K562 (cell line): ENCODE measurements around the gene NOS1. TPM values are rescaled to one million over a fixed set of nuclear protein-coding genes. Genes with fewer than 3 reads are reported as not detected.

ENCODE experiments used
- FIP1L1 ChIP-seq: fragments of 200-400 bp; formaldehyde crosslinking; IDR thresholded peaks from 2 replicates; pipeline ENCODE4 v1.6.1; 2018; ENCODE audit warnings: mild to moderate bottlenecking, low read depth, low read length; ENCODE audit not compliant: poor library complexity, severe bottlenecking
- GATAD2A ChIP-seq: fragments of 450-650 bp; IDR thresholded peaks from 2 replicates; pipeline ENCODE4 v1.6.1; 2017
- GTF3C2 ChIP-seq: IDR thresholded peaks from 3 replicates; pipeline ENCODE4 v1.6.1; 2011; ENCODE audit warnings: borderline replicate concordance, mild to moderate bottlenecking, moderate library complexity; ENCODE audit not compliant: insufficient read length; ENCODE audit errors: extremely low read depth
- HNRNPK ChIP-seq: fragments of 200-400 bp; formaldehyde crosslinking; IDR thresholded peaks from one replicate; pipeline ENCODE4 v1.6.1; 2018; ENCODE audit warnings: mild to moderate bottlenecking, low read depth, low read length; ENCODE audit not compliant: poor library complexity, severe bottlenecking
- KLF1 ChIP-seq: fragments of 450-650 bp; IDR thresholded peaks from 2 replicates; pipeline ENCODE4 v1.6.1; 2016; ENCODE audit warnings: missing genetic modification characterization, missing compliant biosample characterization
- NR3C1 ChIP-seq: sonication (generic); formaldehyde crosslinking; IDR thresholded peaks from 2 replicates; pipeline ENCODE4 v1.8.1; 2022; ENCODE audit warnings: missing genetic modification reagents
- POLR2AphosphoS5 ChIP-seq: IDR thresholded peaks from 2 replicates; pipeline ENCODE4 v1.6.1; 2011; ENCODE audit warnings: mild to moderate bottlenecking, low read depth, low read length, moderate library complexity; ENCODE audit not compliant: control insufficient read depth, insufficient read depth
- RAD21 ChIP-seq, 2 experiments: fragments of 250-450 bp in 1 of 2; fragments of 450-650 bp in 1 of 2; sonication (Bioruptor Pico) in 1 of 2; formaldehyde crosslinking in 1 of 2; IDR thresholded peaks in 1 of 2; conservative IDR thresholded peaks in 1 of 2; 2 replicates each; pipeline versions ENCODE4 v1.4.0 to v1.8.0; 2020 to 2022; ENCODE audit warnings: mild to moderate bottlenecking in 2 of 2, moderate library complexity in 1 of 2
- SIRT6 ChIP-seq: IDR thresholded peaks from one replicate; pipeline ENCODE4 v1.6.1; 2012; ENCODE audit warnings: low read depth, mild to moderate bottlenecking, control low read depth, inconsistent platforms, low read length, moderate library complexity
- SMC3 ChIP-seq: conservative IDR thresholded peaks from 2 replicates; pipeline ENCODE4 v1.6.1; 2011; ENCODE audit warnings: low read depth, low read length, improper control_type of control experiment; ENCODE audit not compliant: insufficient read depth
- SPI1 ChIP-seq: IDR thresholded peaks from 2 replicates; pipeline ENCODE4 v1.6.1; 2011; ENCODE audit warnings: low read depth, low read length, control low read depth, borderline replicate concordance
- SRSF7 ChIP-seq: fragments of 200-400 bp; formaldehyde crosslinking; optimal IDR thresholded peaks from 2 replicates; pipeline ENCODE3; 2017; ENCODE audit warnings: mild to moderate bottlenecking, low read depth, low read length
- STAG1 ChIP-seq: sonication (generic); formaldehyde crosslinking; IDR thresholded peaks from 2 replicates; pipeline ENCODE4 v1.5.0; 2020; ENCODE audit warnings: missing genetic modification reagents, borderline replicate concordance
- polyA plus RNA-seq, 8 experiments: library from polyadenylated mRNA; depleted of rRNA in 4 of 8; stranded (reverse) in 5 of 8; unstranded in 3 of 8; fragments of >200 nt; fragmentation: Nextera tagmentation in 2 of 8; fragmentation: Illumina TruSeq in 1 of 8; extraction: Ambion mirVana in 2 of 8; extraction: Trizol in 1 of 8; gene quantifications; 2 replicates each; pipeline versions ENCODE4 v1.2.1 to v1.2.3, GENCODE V29; 2011 to 2014; ENCODE audit warnings: inconsistent platforms in 1 of 8, missing spikeins in 1 of 8
- total RNA-seq, 7 experiments: library from RNA; depleted of rRNA in 6 of 7; stranded (reverse); fragments of >200 nt in 6 of 7; fragmentation: Illumina TruSeq in 2 of 7; extraction: Trizol in 2 of 7; gene quantifications; 2 replicates each; pipeline versions ENCODE4 v1.2.1 to v1.2.3, GENCODE V29; 2011 to 2021; ENCODE audit warnings: low replicate concordance in 1 of 7
- TF ChIP-seq, protein P1 (sequence below): fragments of 450-650 bp; formaldehyde crosslinking; IDR thresholded peaks from 2 replicates; pipeline ENCODE4 v1.4.0; 2020; ENCODE audit warnings: mild to moderate bottlenecking, moderate library complexity

The NOS1 gene
- total and polyA plus RNA-seq, 9 of the 15 experiments (the other 6 are each of a cell fraction or from before 2014, with no cell fraction given) = not detected

DNA sequence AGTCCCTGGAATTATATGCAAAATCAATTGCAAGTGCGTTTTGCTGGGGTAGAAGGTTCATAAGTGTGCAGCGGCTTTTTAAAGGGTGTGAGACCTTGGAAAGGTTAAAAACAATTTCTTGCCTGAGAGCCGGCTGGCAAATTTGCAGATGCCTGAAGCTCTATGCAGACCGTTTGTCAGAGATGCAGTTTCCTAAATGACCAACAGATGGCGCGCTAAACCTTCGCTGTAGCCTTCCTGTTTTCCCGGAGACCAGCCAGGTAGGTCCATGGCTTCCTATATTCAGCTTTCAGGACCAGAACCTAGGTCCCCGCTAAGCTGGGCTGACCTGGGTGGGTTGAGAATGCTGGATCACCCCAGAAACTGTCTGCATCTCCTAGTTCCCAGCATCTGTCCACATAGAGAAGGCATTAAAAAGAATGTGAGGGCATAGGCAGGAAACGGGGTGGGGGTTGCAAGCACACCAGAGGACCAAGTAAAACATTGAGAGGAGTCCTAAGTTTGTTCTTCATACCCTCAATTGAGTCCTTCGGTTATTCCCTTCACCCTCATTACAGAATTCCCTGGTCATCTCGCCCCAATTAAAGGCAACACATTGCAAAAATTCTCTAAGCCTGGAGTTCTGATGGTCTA, 5.7 kb upstream of the NOS1 start (continued):
- TF ChIP-seq SPI1 = peak; percentile 65
- no peak for TF ChIP-seq SRSF7
- TF ChIP-seq POLR2AphosphoS5 = no peak
- no peak for TF ChIP-seq FIP1L1
- TF ChIP-seq GATAD2A = no peak
- TF ChIP-seq SIRT6 = no peak
- peak; percentile 76 for TF ChIP-seq SMC3
- no peak for TF ChIP-seq KLF1 (tag)
- TF ChIP-seq GTF3C2 = no peak
- TF ChIP-seq NR3C1 (CRISPR knock-in tag) = no peak
- no peak for TF ChIP-seq HNRNPK
- TF ChIP-seq STAG1 (CRISPR knock-in tag) = peak; percentile 46; the same call in 1 of the 2 replicates
- peak; percentile 70 to 85 for TF ChIP-seq RAD21 (CRISPR knock-in tag; conservative IDR thresholded peaks at IDR 0.05 in 1 of 2, IDR thresholded peaks at IDR 0.05 in 1 of 2)
- TF ChIP-seq, protein P1, sequence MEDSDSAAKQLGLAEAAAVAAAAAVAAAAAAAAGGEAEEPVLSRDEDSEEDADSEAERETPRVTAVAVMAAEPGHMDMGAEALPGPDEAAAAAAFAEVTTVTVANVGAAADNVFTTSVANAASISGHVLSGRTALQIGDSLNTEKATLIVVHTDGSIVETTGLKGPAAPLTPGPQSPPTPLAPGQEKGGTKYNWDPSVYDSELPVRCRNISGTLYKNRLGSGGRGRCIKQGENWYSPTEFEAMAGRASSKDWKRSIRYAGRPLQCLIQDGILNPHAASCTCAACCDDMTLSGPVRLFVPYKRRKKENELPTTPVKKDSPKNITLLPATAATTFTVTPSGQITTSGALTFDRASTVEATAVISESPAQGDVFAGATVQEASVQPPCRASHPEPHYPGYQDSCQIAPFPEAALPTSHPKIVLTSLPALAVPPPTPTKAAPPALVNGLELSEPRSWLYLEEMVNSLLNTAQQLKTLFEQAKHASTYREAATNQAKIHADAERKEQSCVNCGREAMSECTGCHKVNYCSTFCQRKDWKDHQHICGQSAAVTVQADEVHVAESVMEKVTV (CRISPR knock-in tag) = peak; percentile 60
- TF ChIP-seq, all 486 proteins: peak for 7
